PC-3 (cell line): Measurements from ENCODE around the gene ASIP. TPM values are rescaled to one million over a fixed set of nuclear protein-coding genes. Genes with fewer than 3 reads are reported as not detected.

Source experiments
- ATAC-seq: fragments of 200-7000 bp; cut with Tn5 transposase; 2 replicates; pipeline ENCODE4 v1.9.1; 2020; ENCODE audit warnings: mild to moderate bottlenecking, moderate library complexity
- BruUV-seq: library from RNA; stranded (reverse); fragments of 400-500 nt; replicated peaks from 2 replicates; lab custom pipeline; 2021; lab: Mats Ljungman, UMichigan
- CTCF ChIA-PET: fragments of 300-600 bp; sonication (Branson Sonifier 250); formaldehyde crosslinking; loops from one replicate; lab custom pipeline; 2022; ENCODE audit warnings: antibody characterized with exemption; lab: Charles Lee
- POLR2A ChIA-PET: fragments of 300-600 bp; sonication (Branson Sonifier 250); formaldehyde crosslinking; loops from one replicate; lab custom pipeline; 2022; ENCODE audit warnings: antibody characterized with exemption; ENCODE audit not compliant: unreplicated experiment; lab: Charles Lee
- DNase-seq: peaks from one replicate; pipeline ENCODE4 v3.0.0-alpha.2; 2015
- H2AFZ ChIP-seq: fragments of 300-600 bp; sonication (generic); 2 replicates; pipeline ENCODE4 v1.6.0; 2016; ENCODE audit warnings: antibody characterized with exemption, low read length
- H3F3A ChIP-seq: fragments of 300-600 bp; sonication (generic); one replicate; pipeline ENCODE4 v1.6.0; 2017; ENCODE audit warnings: antibody characterized with exemption, low read length, control low read depth, mild to moderate bottlenecking; ENCODE audit not compliant: unreplicated experiment
- H3K27ac ChIP-seq: fragments of 300-600 bp; sonication (generic); 2 replicates; pipeline ENCODE4 v1.5.1; 2016; ENCODE audit warnings: mild to moderate bottlenecking, low read length
- H3K27me3 ChIP-seq: fragments of 300-600 bp; sonication (generic); 2 replicates; pipeline ENCODE4 v1.6.1; 2016; ENCODE audit warnings: low read length, mixed read lengths
- H3K36me3 ChIP-seq: fragments of 300-600 bp; sonication (generic); 2 replicates; pipeline ENCODE4 v1.6.1; 2016; ENCODE audit warnings: low read depth, mixed run types, low read length, mixed read lengths
- H3K4me1 ChIP-seq: fragments of 300-600 bp; sonication (generic); 2 replicates; pipeline ENCODE4 v1.5.1; 2016; ENCODE audit warnings: low read length; ENCODE audit not compliant: insufficient read depth
- H3K4me2 ChIP-seq: fragments of 300-600 bp; sonication (generic); 2 replicates; pipeline ENCODE4 v1.6.0; 2016; ENCODE audit warnings: low read length
- H3K4me3 ChIP-seq: fragments of 300-600 bp; sonication (generic); 2 replicates; pipeline ENCODE4 v1.5.1; 2016; ENCODE audit warnings: mild to moderate bottlenecking, low read length, mixed read lengths
- H3K79me2 ChIP-seq: fragments of 300-600 bp; sonication (generic); 2 replicates; pipeline ENCODE4 v1.6.1; 2017; ENCODE audit warnings: low read length, mixed read lengths
- H3K9ac ChIP-seq: fragments of 300-600 bp; sonication (generic); 2 replicates; pipeline ENCODE4 v1.6.0; 2016; ENCODE audit warnings: mild to moderate bottlenecking, low read length
- H3K9me2 ChIP-seq: fragments of 300-600 bp; sonication (generic); replicated peaks from 2 replicates; pipeline ENCODE4 v1.6.1; 2016; ENCODE audit warnings: mixed run types, low read length, mixed read lengths
- H3K9me3 ChIP-seq: fragments of 300-600 bp; sonication (generic); 2 replicates; pipeline ENCODE4 v1.6.1; 2016; ENCODE audit warnings: low read length, mixed read lengths
- H4K20me1 ChIP-seq: fragments of 300-600 bp; sonication (generic); 2 replicates; pipeline ENCODE4 v1.6.1; 2016; ENCODE audit warnings: low read length, mixed read lengths
- EZH2 ChIP-seq: fragments of 300-600 bp; sonication (generic); IDR thresholded peaks from one replicate; pipeline ENCODE4 v1.6.1; 2017; ENCODE audit warnings: antibody characterized with exemption, mild to moderate bottlenecking, low read length; ENCODE audit not compliant: unreplicated experiment
- EZH2phosphoT487 ChIP-seq: fragments of 300-600 bp; sonication (generic); IDR thresholded peaks from 2 replicates; pipeline ENCODE4 v1.6.1; 2018; ENCODE audit warnings: mild to moderate bottlenecking, antibody characterized with exemption, low read length, borderline replicate concordance
- intact Hi-C: fragments of 100-400 bp; cut with micrococcal nuclease; formaldehyde crosslinking; loops from 2 replicates; pipeline ENCODE4 v1.9.0; 2023
- total RNA-seq: library from RNA; depleted of rRNA; stranded (reverse); fragments of >200 nt; gene quantifications from 2 replicates; pipeline ENCODE4 v1.2.3, GENCODE V29; 2014; rRNA removed
- TF ChIP-seq, protein P1 (sequence below): fragments of 300-600 bp; sonication (generic); conservative IDR thresholded peaks from 2 replicates; pipeline ENCODE4 v1.5.1; 2017; ENCODE audit warnings: antibody characterized with exemption, low read depth, mild to moderate bottlenecking, low read length

Gene ASIP
- total RNA-seq, 1 experiment from 2014 or later = not detected

GRCh38 chr20:34316196-34316814, 75.1 kb downstream of the ASIP start:
- POLR2A ChIA-PET = no interaction called here
- no TSS peak for BruUV-seq
- Histone ChIP-seq H3K9me3 (no peaks in the 10 kb centered on the region), H3K9me2 (no peaks in the 10 kb centered on the region), H3K27ac (peak overlapping the region; percentile 86), H3K27me3 (no peaks in the 10 kb centered on the region), H4K20me1 (no peaks in the 10 kb centered on the region), H3K4me2 (peak overlapping the region; percentile 38), H2AFZ (peak overlapping the region; percentile 63), H3F3A (no peaks in the 10 kb centered on the region), H3K36me3 (no peaks in the 10 kb centered on the region), H3K9ac (peak overlapping the region; percentile 54), H3K4me1 (peaks cover 48% of the 10 kb centered on the region), H3K79me2 (no peaks in the 10 kb centered on the region), H3K4me3 (no peak overlapping the region)
- ATAC-seq (peak; percentile 14), DNase-seq (peak; percentile 78)
- intact Hi-C loops = no loop called here
- TF ChIP-seq EZH2 (no peak), EZH2phosphoT487 (no peak)
- TF ChIP-seq, protein P1, sequence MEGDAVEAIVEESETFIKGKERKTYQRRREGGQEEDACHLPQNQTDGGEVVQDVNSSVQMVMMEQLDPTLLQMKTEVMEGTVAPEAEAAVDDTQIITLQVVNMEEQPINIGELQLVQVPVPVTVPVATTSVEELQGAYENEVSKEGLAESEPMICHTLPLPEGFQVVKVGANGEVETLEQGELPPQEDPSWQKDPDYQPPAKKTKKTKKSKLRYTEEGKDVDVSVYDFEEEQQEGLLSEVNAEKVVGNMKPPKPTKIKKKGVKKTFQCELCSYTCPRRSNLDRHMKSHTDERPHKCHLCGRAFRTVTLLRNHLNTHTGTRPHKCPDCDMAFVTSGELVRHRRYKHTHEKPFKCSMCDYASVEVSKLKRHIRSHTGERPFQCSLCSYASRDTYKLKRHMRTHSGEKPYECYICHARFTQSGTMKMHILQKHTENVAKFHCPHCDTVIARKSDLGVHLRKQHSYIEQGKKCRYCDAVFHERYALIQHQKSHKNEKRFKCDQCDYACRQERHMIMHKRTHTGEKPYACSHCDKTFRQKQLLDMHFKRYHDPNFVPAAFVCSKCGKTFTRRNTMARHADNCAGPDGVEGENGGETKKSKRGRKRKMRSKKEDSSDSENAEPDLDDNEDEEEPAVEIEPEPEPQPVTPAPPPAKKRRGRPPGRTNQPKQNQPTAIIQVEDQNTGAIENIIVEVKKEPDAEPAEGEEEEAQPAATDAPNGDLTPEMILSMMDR = no peak; the same call in 1 of the 2 replicates
- CTCF ChIA-PET = no interaction called here

Other genes with a start within 250 kb of the ASIP start
- gene RALY, start 247.5 kb upstream of the ASIP start, total RNA-seq = 160 and 269 TPM in 2 replicates
- gene EIF2S2, start 129.2 kb upstream of the ASIP start, total RNA-seq = 75.4 and 83.4 TPM in 2 replicates
- 265 and 267 TPM in 2 replicates for gene AHCY, start 61.9 kb downstream of the ASIP start, total RNA-seq
- 49.4 and 54.8 TPM in 2 replicates for gene ITCH, start 121.8 kb downstream of the ASIP start, total RNA-seq